Measurements from ENCODE around the gene ATP9B.

GRCh38 chr18:79348066-79348465 is 278.9 kb downstream of the ATP9B start:
- TF ChIP-seq, protein P1, sequence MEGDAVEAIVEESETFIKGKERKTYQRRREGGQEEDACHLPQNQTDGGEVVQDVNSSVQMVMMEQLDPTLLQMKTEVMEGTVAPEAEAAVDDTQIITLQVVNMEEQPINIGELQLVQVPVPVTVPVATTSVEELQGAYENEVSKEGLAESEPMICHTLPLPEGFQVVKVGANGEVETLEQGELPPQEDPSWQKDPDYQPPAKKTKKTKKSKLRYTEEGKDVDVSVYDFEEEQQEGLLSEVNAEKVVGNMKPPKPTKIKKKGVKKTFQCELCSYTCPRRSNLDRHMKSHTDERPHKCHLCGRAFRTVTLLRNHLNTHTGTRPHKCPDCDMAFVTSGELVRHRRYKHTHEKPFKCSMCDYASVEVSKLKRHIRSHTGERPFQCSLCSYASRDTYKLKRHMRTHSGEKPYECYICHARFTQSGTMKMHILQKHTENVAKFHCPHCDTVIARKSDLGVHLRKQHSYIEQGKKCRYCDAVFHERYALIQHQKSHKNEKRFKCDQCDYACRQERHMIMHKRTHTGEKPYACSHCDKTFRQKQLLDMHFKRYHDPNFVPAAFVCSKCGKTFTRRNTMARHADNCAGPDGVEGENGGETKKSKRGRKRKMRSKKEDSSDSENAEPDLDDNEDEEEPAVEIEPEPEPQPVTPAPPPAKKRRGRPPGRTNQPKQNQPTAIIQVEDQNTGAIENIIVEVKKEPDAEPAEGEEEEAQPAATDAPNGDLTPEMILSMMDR (IDR thresholded peaks at IDR 0.05): no peak
- TF ChIP-seq EZH2phosphoT487 (IDR thresholded peaks at IDR 0.05) (no peak), EZH2 (IDR thresholded peaks at IDR 0.05) (no peak)
